ENCODE results near the gene WNK3.

- no peak for TF ChIP-seq POLR2A (IDR thresholded peaks at IDR 0.05; ENCODE audit: low read length)
- no peak for TF ChIP-seq GATA1 (IDR thresholded peaks at IDR 0.05; ENCODE audit: low read depth, low read length)
Observed at GRCh38 chrX:54198262-54198661, 159.6 kb downstream of the WNK3 start.
